ENCODE data around the gene MPRIP. TPM values are rescaled to one million over a fixed set of nuclear protein-coding genes. Genes with fewer than 3 reads are reported as not detected.

Gene MPRIP
- total and polyA plus RNA-seq, 2 of the 13 experiments (the other 11 are each of a cell fraction or from before 2014, with no cell fraction given): 50.2 to 52.4 TPM

DNA sequence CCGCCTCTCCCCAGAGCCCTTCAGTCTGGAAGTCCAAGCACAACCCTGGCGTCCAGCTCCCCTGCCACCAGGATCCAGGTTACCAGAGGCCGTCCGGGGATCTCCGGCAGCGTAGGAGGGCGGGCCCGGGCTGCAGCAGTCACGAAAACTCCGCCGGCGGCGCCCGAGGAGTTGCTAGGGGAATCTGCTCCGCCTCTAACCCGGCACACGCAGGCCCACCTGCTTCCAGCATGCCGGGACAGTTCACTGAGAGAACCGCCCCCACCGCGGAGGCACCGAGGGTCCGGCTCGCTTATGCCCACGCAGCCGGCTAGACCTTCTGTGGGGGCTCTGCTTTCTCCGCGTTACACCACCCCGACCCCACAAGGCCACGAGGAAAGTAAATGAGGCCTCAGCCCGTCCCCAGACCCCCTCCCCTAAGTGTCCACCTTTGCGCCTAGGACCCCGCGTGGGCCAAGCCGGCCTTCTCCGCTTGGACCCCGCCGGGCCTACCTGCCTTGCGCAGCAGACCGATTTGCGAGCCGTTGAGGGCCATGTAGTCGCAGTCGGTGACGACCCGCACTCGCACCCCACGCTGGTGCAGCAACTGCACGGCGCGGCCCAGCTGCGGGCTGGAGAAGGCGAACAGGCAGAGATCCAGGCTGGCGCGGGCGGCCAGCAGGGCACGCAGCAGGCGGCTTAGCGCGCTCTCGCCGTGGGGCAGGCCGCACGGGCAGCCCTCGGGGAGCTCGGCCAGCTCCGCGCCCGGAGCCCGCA is 163.3 kb downstream of the MPRIP start (continued):
- TF ChIP-seq ZNF430 (CRISPR knock-in tag; IDR thresholded peaks at IDR 0.05) (no peak), ZNF451 (CRISPR knock-in tag; IDR thresholded peaks at IDR 0.05) (no peak), ZNF232 (CRISPR knock-in tag; IDR thresholded peaks at IDR 0.05; ENCODE audit: borderline replicate concordance) (peak; percentile 8), ZSCAN22 (CRISPR knock-in tag; IDR thresholded peaks at IDR 0.05) (0 out of 2 replicates have a peak, but pooled peaks have one; percentile 21), NFIC (IDR thresholded peaks at IDR 0.05; ENCODE audit: low read length) (no peak), ZFP1 (CRISPR knock-in tag; IDR thresholded peaks at IDR 0.05) (no peak), SRY (CRISPR knock-in tag; IDR thresholded peaks at IDR 0.05) (no peak), MEIS1 (CRISPR knock-in tag; IDR thresholded peaks at IDR 0.05; ENCODE audit: borderline replicate concordance) (no peak), ERF (CRISPR knock-in tag; IDR thresholded peaks at IDR 0.05) (0 out of 2 replicates have a peak, but pooled peaks have one; percentile 31), ZC3H13 (CRISPR knock-in tag; IDR thresholded peaks at IDR 0.05) (peak; percentile 20; the same call in 1 of the 2 replicates), AGO2 (optimal IDR thresholded peaks at IDR 0.05; ENCODE audit: low read depth, low read length) (peak; percentile 32), HNRNPUL1 (IDR thresholded peaks at IDR 0.05; ENCODE audit: low read depth, low read length) (no peak), ARNTL (CRISPR knock-in tag; IDR thresholded peaks at IDR 0.05) (no peak), ZNF552 (CRISPR knock-in tag; IDR thresholded peaks at IDR 0.05; ENCODE audit: borderline replicate concordance) (peak; percentile 13; the same call in 1 of the 2 replicates), ZNF101 (CRISPR knock-in tag; IDR thresholded peaks at IDR 0.05; ENCODE audit: borderline replicate concordance, low read depth) (0 out of 2 replicates have a peak, but pooled peaks have one; percentile 9), HDAC6 (IDR thresholded peaks at IDR 0.05; ENCODE audit: low read depth, low read length) (no peak), ZNF619 (CRISPR knock-in tag; IDR thresholded peaks at IDR 0.05) (no peak), MTA1 (CRISPR knock-in tag; IDR thresholded peaks at IDR 0.05; ENCODE audit: borderline replicate concordance) (no peak), TAF1 (CRISPR knock-in tag; IDR thresholded peaks at IDR 0.05) (no peak; the same call in none of the 2 replicates), ATRX (CRISPR knock-in tag; IDR thresholded peaks at IDR 0.05; ENCODE audit: borderline replicate concordance) (no peak), ZNF501 (CRISPR knock-in tag; IDR thresholded peaks at IDR 0.05) (no peak)
- TF ChIP-seq, protein P1, sequence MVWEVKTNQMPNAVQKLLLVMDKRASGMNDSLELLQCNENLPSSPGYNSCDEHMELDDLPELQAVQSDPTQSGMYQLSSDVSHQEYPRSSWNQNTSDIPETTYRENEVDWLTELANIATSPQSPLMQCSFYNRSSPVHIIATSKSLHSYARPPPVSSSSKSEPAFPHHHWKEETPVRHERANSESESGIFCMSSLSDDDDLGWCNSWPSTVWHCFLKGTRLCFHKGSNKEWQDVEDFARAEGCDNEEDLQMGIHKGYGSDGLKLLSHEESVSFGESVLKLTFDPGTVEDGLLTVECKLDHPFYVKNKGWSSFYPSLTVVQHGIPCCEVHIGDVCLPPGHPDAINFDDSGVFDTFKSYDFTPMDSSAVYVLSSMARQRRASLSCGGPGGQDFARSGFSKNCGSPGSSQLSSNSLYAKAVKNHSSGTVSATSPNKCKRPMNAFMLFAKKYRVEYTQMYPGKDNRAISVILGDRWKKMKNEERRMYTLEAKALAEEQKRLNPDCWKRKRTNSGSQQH (CRISPR knock-in tag; IDR thresholded peaks at IDR 0.05; ENCODE audit: low read depth): no peak
- TF ChIP-seq, protein P2, sequence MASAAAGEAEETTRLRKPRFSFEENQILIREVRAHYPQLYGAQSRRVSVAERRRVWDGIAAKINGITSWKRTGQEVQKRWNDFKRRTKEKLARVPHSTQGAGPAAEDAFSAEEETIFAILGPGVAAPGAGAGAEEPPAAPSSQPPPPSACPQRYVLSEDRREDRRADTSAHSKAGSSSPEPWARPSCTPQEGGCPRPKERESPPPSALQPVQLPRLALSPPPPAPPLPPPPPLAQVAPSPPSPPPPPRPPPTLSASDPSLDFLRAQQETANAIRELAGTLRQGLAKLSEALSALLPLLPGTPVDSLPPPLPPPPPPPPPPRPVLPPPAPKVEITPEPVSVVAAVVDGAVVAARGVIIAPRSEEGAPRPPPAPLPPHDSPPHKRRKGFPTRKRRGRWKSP (CRISPR knock-in tag; IDR thresholded peaks at IDR 0.05): peak; percentile 10; the same call in 1 of the 2 replicates
- TF ChIP-seq, protein P3, sequence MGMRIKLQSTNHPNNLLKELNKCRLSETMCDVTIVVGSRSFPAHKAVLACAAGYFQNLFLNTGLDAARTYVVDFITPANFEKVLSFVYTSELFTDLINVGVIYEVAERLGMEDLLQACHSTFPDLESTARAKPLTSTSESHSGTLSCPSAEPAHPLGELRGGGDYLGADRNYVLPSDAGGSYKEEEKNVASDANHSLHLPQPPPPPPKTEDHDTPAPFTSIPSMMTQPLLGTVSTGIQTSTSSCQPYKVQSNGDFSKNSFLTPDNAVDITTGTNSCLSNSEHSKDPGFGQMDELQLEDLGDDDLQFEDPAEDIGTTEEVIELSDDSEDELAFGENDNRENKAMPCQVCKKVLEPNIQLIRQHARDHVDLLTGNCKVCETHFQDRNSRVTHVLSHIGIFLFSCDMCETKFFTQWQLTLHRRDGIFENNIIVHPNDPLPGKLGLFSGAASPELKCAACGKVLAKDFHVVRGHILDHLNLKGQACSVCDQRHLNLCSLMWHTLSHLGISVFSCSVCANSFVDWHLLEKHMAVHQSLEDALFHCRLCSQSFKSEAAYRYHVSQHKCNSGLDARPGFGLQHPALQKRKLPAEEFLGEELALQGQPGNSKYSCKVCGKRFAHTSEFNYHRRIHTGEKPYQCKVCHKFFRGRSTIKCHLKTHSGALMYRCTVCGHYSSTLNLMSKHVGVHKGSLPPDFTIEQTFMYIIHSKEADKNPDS (CRISPR knock-in tag; IDR thresholded peaks at IDR 0.05): no peak
- TF ChIP-seq, protein P4, sequence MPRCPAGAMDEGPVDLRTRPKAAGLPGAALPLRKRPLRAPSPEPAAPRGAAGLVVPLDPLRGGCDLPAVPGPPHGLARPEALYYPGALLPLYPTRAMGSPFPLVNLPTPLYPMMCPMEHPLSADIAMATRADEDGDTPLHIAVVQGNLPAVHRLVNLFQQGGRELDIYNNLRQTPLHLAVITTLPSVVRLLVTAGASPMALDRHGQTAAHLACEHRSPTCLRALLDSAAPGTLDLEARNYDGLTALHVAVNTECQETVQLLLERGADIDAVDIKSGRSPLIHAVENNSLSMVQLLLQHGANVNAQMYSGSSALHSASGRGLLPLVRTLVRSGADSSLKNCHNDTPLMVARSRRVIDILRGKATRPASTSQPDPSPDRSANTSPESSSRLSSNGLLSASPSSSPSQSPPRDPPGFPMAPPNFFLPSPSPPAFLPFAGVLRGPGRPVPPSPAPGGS (CRISPR knock-in tag; IDR thresholded peaks at IDR 0.05): no peak
